Measurements from ENCODE around the gene SLC25A48.

DNA sequence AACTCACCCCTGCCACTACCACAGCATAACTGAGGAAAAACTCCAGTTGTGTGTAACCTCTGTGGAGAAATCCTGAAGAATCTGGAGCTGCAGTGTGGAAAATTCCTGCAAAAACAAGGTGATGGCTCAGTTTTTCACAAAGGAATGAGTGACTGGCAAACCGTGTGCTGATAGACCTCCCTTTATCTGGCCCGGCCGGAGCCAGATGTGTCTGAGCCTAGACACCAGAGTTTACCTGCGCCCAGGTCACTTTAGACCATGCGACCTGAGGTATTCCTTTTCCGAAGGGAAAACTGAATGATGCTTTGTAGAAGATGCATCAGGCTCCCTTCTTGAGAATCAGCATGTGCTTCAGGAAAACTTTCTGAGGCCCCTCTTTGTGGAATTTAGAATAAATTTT is 16.2 kb downstream of the SLC25A48 start:
- no peak for TF ChIP-seq ZBTB20 (tag by site-specific recombination; IDR thresholded peaks at IDR 0.05)
- TF ChIP-seq, protein P1, sequence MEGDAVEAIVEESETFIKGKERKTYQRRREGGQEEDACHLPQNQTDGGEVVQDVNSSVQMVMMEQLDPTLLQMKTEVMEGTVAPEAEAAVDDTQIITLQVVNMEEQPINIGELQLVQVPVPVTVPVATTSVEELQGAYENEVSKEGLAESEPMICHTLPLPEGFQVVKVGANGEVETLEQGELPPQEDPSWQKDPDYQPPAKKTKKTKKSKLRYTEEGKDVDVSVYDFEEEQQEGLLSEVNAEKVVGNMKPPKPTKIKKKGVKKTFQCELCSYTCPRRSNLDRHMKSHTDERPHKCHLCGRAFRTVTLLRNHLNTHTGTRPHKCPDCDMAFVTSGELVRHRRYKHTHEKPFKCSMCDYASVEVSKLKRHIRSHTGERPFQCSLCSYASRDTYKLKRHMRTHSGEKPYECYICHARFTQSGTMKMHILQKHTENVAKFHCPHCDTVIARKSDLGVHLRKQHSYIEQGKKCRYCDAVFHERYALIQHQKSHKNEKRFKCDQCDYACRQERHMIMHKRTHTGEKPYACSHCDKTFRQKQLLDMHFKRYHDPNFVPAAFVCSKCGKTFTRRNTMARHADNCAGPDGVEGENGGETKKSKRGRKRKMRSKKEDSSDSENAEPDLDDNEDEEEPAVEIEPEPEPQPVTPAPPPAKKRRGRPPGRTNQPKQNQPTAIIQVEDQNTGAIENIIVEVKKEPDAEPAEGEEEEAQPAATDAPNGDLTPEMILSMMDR (tag by site-specific recombination; IDR thresholded peaks at IDR 0.05), result no peak

All from HEK293 (cell line).